H1 (cell line): ENCODE measurements around the gene TBC1D2. TPM values are rescaled to one million over a fixed set of nuclear protein-coding genes. Genes with fewer than 3 reads are reported as not detected.
A peak's percentile ranks its signal among the peaks of the same experiment; 100 is the strongest.

Experiments
- CTCF ChIA-PET: fragments of 300-600 bp; sonication (Branson Sonifier 250); formaldehyde crosslinking; loops from one replicate; lab custom pipeline; 2021; ENCODE audit not compliant: partially characterized antibody; lab: Charles Lee
- POLR2A ChIA-PET: fragments of 300-600 bp; sonication (Branson Sonifier 250); formaldehyde crosslinking; loops from one replicate; lab custom pipeline; 2021; ENCODE audit warnings: inconsistent platforms; ENCODE audit not compliant: partially characterized antibody; lab: Charles Lee
- DNase-seq, 2 experiments: peaks; one replicate each; pipeline versions ENCODE4 v3.0.0 to v3.0.0-alpha.2; 2010 to 2022; ENCODE audit warnings: low spot score in 2 of 2, low read depth in 1 of 2, mixed read lengths in 1 of 2
- FAIRE-seq: peaks from 2 replicates; lab custom pipeline; 2011; peaks lifted over from hg19 to GRCh38; lab: Jason Lieb, UNC
- H2AFZ ChIP-seq: 2 replicates; pipeline ENCODE4 v1.8.1; 2012; ENCODE audit warnings: low read length, inconsistent platforms
- H2AK5ac ChIP-seq: 2 replicates; pipeline ENCODE4 v1.6.1; 2013; ENCODE audit warnings: low read depth, low read length
- H2BK120ac ChIP-seq: replicated peaks from 2 replicates; pipeline ENCODE3; 2013; ENCODE audit warnings: low read depth, low read length, inconsistent platforms
- H2BK12ac ChIP-seq: 2 replicates; pipeline ENCODE4 v1.6.1; 2013; ENCODE audit warnings: low read depth, low read length
- H2BK15ac ChIP-seq: 2 replicates; pipeline ENCODE4 v1.6.1; 2013; ENCODE audit warnings: low read length
- H2BK20ac ChIP-seq: 2 replicates; pipeline ENCODE4 v1.6.1; 2013; ENCODE audit warnings: low read length
- H2BK5ac ChIP-seq: 2 replicates; pipeline ENCODE4 v1.6.1; 2013; ENCODE audit warnings: low read depth, low read length
- H3K14ac ChIP-seq: 2 replicates; pipeline ENCODE4 v1.6.1; 2013; ENCODE audit warnings: inconsistent platforms; ENCODE audit not compliant: insufficient read length
- H3K18ac ChIP-seq: 2 replicates; pipeline ENCODE4 v1.6.1; 2013; ENCODE audit warnings: low read length; ENCODE audit errors: extremely low read depth
- H3K23ac ChIP-seq: 2 replicates; pipeline ENCODE4 v1.6.1; 2013; ENCODE audit warnings: inconsistent platforms; ENCODE audit not compliant: insufficient read length
- H3K23me2 ChIP-seq: 2 replicates; pipeline ENCODE4 v1.6.1; 2013; ENCODE audit warnings: low read depth, low read length
- H3K27ac ChIP-seq: 2 replicates; pipeline ENCODE4 v1.6.1; 2011; ENCODE audit warnings: low read depth, low read length, inconsistent platforms
- H3K27me3 ChIP-seq, 4 experiments: replicated peaks in 1 of 4; 1 replicate in 1 of 4; 2 replicates in 3 of 4; pipeline versions ENCODE4 v1.6.1 to v1.8.1; 2011 to 2013; ENCODE audit warnings: low read length in 3 of 4, mild to moderate bottlenecking in 3 of 4, inconsistent platforms in 2 of 4, mixed read lengths in 2 of 4, moderate library complexity in 1 of 4; ENCODE audit not compliant: control insufficient read depth in 3 of 4, insufficient read depth in 3 of 4; ENCODE audit errors: extremely low read depth in 1 of 4
- H3K36me3 ChIP-seq, 4 experiments: 2 replicates each; pipeline versions ENCODE4 v1.6.1 to v1.8.1; 2011 to 2013; ENCODE audit warnings: mild to moderate bottlenecking in 4 of 4, low read length in 3 of 4, moderate library complexity in 2 of 4, control low read depth in 1 of 4, inconsistent platforms in 1 of 4; ENCODE audit not compliant: insufficient read depth in 4 of 4, control insufficient read depth in 2 of 4
- H3K4ac ChIP-seq: replicated peaks from 2 replicates; pipeline ENCODE3; 2013; ENCODE audit warnings: low read length, low read depth, mixed read lengths, inconsistent platforms; ENCODE audit not compliant: insufficient read length
- H3K4me1 ChIP-seq, 4 experiments: replicated peaks in 1 of 4; 1 replicate in 1 of 4; 2 replicates in 3 of 4; pipeline versions ENCODE4 v1.6.1 to v1.8.1; 2011 to 2013; ENCODE audit warnings: low read length in 3 of 4, inconsistent platforms in 2 of 4, mixed read lengths in 1 of 4; ENCODE audit not compliant: insufficient read depth in 4 of 4, control insufficient read depth in 3 of 4
- H3K4me2 ChIP-seq, 2 experiments: 2 replicates each; pipeline versions ENCODE4 v1.6.1 to v1.8.1; 2011 to 2013; ENCODE audit warnings: low read depth in 2 of 2, low read length in 2 of 2, control low read depth in 1 of 2, inconsistent platforms in 1 of 2, mild to moderate bottlenecking in 1 of 2; ENCODE audit not compliant: insufficient read depth in 1 of 2
- H3K4me3 ChIP-seq, 4 experiments: fragments of 200-600, 300-600 bp in 1 of 4; sonication (generic), shearing (Covaris generic), sonication (Bioruptor Twin) in 1 of 4; 2 replicates each; pipeline versions ENCODE4 v1.5.1 to v1.8.1; 2011 to 2016; ENCODE audit warnings: low read length in 4 of 4, low read depth in 3 of 4, control low read depth in 2 of 4, inconsistent platforms in 2 of 4, mild to moderate bottlenecking in 2 of 4, mixed read lengths in 1 of 4, moderate library complexity in 1 of 4; ENCODE audit not compliant: insufficient read depth in 2 of 4; ENCODE audit errors: extremely low read depth in 1 of 4
- H3K56ac ChIP-seq: replicated peaks from 2 replicates; pipeline ENCODE3; 2013; ENCODE audit warnings: low read depth, mild to moderate bottlenecking, mixed read lengths, low read length, inconsistent platforms; ENCODE audit not compliant: insufficient read length
- H3K79me1 ChIP-seq: 2 replicates; pipeline ENCODE4 v1.6.1; 2013; ENCODE audit warnings: low read depth, low read length, control low read depth
- H3K79me2 ChIP-seq, 2 experiments: 2 replicates each; pipeline versions ENCODE4 v1.6.1 to v1.8.1; 2012 to 2013; ENCODE audit warnings: low read length in 2 of 2, mild to moderate bottlenecking in 2 of 2, inconsistent platforms in 1 of 2; ENCODE audit not compliant: insufficient read depth in 2 of 2, control insufficient read depth in 1 of 2
- H3K9ac ChIP-seq, 4 experiments: replicated peaks in 1 of 4; 1 replicate in 1 of 4; 2 replicates in 3 of 4; pipeline versions ENCODE4 v1.6.1 to v1.8.1; 2011 to 2013; ENCODE audit warnings: low read depth in 3 of 4, low read length in 3 of 4, control low read depth in 2 of 4, mild to moderate bottlenecking in 2 of 4, moderate library complexity in 2 of 4, inconsistent platforms in 1 of 4; ENCODE audit errors: extremely low read depth in 1 of 4
- H3K9me3 ChIP-seq, 2 experiments: 2 replicates each; pipeline versions ENCODE4 v1.6.1 to v1.8.1; 2012 to 2013; ENCODE audit warnings: mild to moderate bottlenecking in 2 of 2, moderate library complexity in 2 of 2, control low read depth in 1 of 2, inconsistent platforms in 1 of 2, low read depth in 1 of 2, low read length in 1 of 2, mixed read lengths in 1 of 2; ENCODE audit not compliant: insufficient read depth in 2 of 2
- H4K20me1 ChIP-seq, 2 experiments: replicated peaks in 1 of 2; 2 replicates each; pipeline versions ENCODE3 to v1.8.1; 2011 to 2013; ENCODE audit warnings: inconsistent platforms in 2 of 2, low read length in 2 of 2, mild to moderate bottlenecking in 1 of 2; ENCODE audit not compliant: insufficient read depth in 2 of 2, control insufficient read depth in 1 of 2
- H4K5ac ChIP-seq: 2 replicates; pipeline ENCODE4 v1.6.1; 2013; ENCODE audit warnings: low read length, low read depth, mixed read lengths, inconsistent platforms; ENCODE audit not compliant: insufficient read length
- H4K8ac ChIP-seq: 2 replicates; pipeline ENCODE4 v1.8.0; 2013; ENCODE audit warnings: mild to moderate bottlenecking, moderate library complexity, low read length, inconsistent platforms; ENCODE audit not compliant: insufficient read depth; ENCODE audit errors: extremely low read depth
- H4K91ac ChIP-seq: replicated peaks from 2 replicates; pipeline ENCODE3; 2013; ENCODE audit warnings: low read length, mixed read lengths, inconsistent platforms; ENCODE audit not compliant: insufficient read length
- GTF2F1 ChIP-seq: IDR thresholded peaks from 2 replicates; pipeline ENCODE4 v1.6.1; 2012; ENCODE audit warnings: low read depth, low read length, improper control_type of control experiment, borderline replicate concordance
- JUN ChIP-seq: IDR thresholded peaks from 2 replicates; pipeline ENCODE4 v1.6.1; 2011; ENCODE audit warnings: low read depth, mild to moderate bottlenecking, improper control_type of control experiment, low read length
- RFX5 ChIP-seq: IDR thresholded peaks from 2 replicates; pipeline ENCODE4 v1.6.1; 2011; ENCODE audit warnings: low read depth, low read length, improper control_type of control experiment, borderline replicate concordance
- TAF7 ChIP-seq: optimal IDR thresholded peaks from 2 replicates; pipeline ENCODE3; 2011; ENCODE audit warnings: low read depth, mild to moderate bottlenecking, inconsistent platforms, low read length, moderate library complexity, borderline replicate concordance
- WGBS, 2 experiments: shearing (Covaris generic) in 1 of 2; methylation state at CpG; one replicate each; pipeline versions ENCODE4 v1.1.6 to v1.1.7; 2013 to 2015; ENCODE audit warnings: low lambda C conversion rate in 2 of 2, mixed read lengths in 2 of 2, inconsistent platforms in 1 of 2, low coverage in 1 of 2, missing lambda C conversion rate in 1 of 2; ENCODE audit not compliant: insufficient replicate concordance in 2 of 2, insufficient coverage in 1 of 2, insufficient read length in 1 of 2; ENCODE audit errors: extremely low coverage in 1 of 2, missing lambda C conversion rate in 1 of 2; 5-methylcytosine and 5-hydroxymethylcytosine counted together
- polyA plus RNA-seq, 7 experiments: library from polyadenylated mRNA; depleted of rRNA in 3 of 7; stranded (reverse) in 5 of 7; unstranded in 2 of 7; fragments of >200 nt in 5 of 7; fragments of 200-250 nt in 2 of 7; gene quantifications; 1 replicate in 5 of 7; 2 replicates in 1 of 7; 4 replicates in 1 of 7; pipeline versions ENCODE4 v1.2.1 to v1.2.3, GENCODE V29; 2011 to 2013; ENCODE audit warnings: missing spikeins in 2 of 7, mixed read lengths in 2 of 7
- total RNA-seq: library from RNA; stranded (reverse); fragmentation: NEBNext Ultra II Directional; extraction: Animal tissue kit (Norgen Biotek cat#: 25700); gene quantifications from 2 replicates; pipeline ENCODE4 v1.2.1, GENCODE V29; 2021

The TBC1D2 gene
- total and polyA plus RNA-seq, 2 of the 8 experiments (the other 6 are each of a cell fraction or from before 2014, with no cell fraction given) = 7.4 TPM

- Histone ChIP-seq H4K20me1 (peaks cover 2 to 3% of the 10 kb centered on the region in 2 experiments), H3K23me2 (peaks cover 13% of the 10 kb centered on the region), H3K23ac (no peak overlapping the region), H2BK5ac (peak overlapping the region; percentile 78; the same call in 1 of the 2 replicates), H3K79me2 (peaks cover 0 to 3% of the 10 kb centered on the region in 2 experiments; a peak in 2 of 4 replicates), H2AFZ (no peak overlapping the region), H3K9ac (no peak overlapping the region), H2BK12ac (peak overlapping the region; percentile 75; the same call in 1 of the 2 replicates), H3K18ac (peak overlapping the region; percentile 66; the same call in 1 of the 2 replicates), H3K4ac (no peak overlapping the region), H3K14ac (no peak overlapping the region), H3K9me3 (no peaks in the 10 kb centered on the region), H2BK15ac (peak overlapping the region; percentile 95; the same call in 1 of the 2 replicates), H3K4me1 (peaks cover 0 to 16% (median 7%) of the 10 kb centered on the region in 4 experiments; a peak in 6 of 7 replicates), H4K8ac (no peak overlapping the region), H2BK20ac (no peak overlapping the region), H3K79me1 (peaks cover 6% of the 10 kb centered on the region; the same call in 1 of the 2 replicates), H3K36me3 (no peaks in the 10 kb centered on the region), H2BK120ac (no peak overlapping the region), H3K56ac (no peak overlapping the region), H2AK5ac (no peak overlapping the region; the same call in 1 of the 2 replicates), H4K91ac (no peak overlapping the region), H4K5ac (no peak overlapping the region), H3K27ac (no peak overlapping the region), H3K4me2 (peak overlapping the region; percentile 68 to 90), H3K4me3 (peak overlapping the region in 1 of 4 experiments; percentile 76; a peak in 2 of 8 replicates), H3K27me3 (peaks cover 0 to 7% (median 3%) of the 10 kb centered on the region in 4 experiments; a peak in 2 of 7 replicates)
- TF ChIP-seq TAF7 (no peak), JUN (no peak), RFX5 (no peak), GTF2F1 (no peak)
- DNase-seq (no peak), FAIRE-seq (no peak)
- ChIA-PET POLR2A (interaction anchor here (1.0 to 1.9 kb wide), 3 partner anchors 9 to 114 kb away, joined by 3 to 6 read pairs (median 5); no protein-coding TSS in a partner anchor), CTCF (interaction anchor here (1.0 to 3.1 kb wide), 10 partner anchors 12 to 117 kb away, joined by 3 to 14 read pairs (median 5); partner anchors contain the start of gene TBC1D2)
- WGBS, 2 experiments = 70% methylated on average over 4 of the region's 5 CpGs; no CpG with 5 or more reads in 1 of the 2 experiments
Measured at GRCh38 chr9:98191181-98191608, 64.3 kb downstream of the TBC1D2 start.
